Limb (tissue), 2 donors: Measurements from ENCODE around the gene SHC3.

Source experiments
- DNase-seq, 2 donors: peaks; one replicate each; pipeline ENCODE4 v3.0.0-alpha.2; 2016; ENCODE audit errors: extremely low spot score in 2 of 2

Gene SHC3

DNA sequence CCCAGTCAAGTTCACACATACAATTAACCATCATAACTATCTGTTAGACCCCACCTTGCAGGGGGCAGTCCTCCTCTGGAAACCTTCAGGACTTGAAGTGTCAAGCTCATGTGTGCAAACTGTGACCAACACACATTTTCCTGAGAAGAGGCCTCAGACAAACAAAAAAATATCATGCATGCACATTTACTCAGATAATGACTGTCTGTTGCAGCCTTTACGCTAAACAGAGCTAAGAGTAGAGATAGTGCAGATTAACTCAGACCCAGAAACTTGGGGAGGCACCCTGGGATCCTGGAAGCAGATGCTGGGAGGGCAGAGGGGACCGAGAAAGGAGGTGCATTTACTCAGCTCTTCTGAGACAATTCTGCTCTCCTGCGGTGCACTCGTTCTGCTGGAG, 191.0 kb downstream of the SHC3 start:
- no peak for DNase-seq

DNA sequence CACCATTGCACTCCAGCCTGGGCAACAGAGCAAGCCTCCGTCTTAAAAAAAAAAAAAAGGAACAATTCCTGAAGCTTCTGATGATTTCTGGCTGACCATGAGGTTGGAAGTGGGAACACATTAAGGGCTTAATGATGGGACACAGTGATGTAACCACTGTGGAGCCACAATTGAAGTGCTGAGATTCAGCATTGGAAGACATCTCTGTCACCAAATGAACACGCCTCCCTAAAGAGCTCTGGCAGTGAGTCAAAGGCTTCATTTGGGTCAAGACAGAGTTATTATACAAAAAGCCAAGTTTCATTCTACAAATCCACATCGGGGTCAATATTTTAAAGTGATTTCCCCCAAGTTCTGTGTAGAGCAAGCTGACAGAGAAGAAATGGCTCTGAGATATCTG, 191.8 kb downstream of the SHC3 start:
- DNase-seq = no peak

DNA sequence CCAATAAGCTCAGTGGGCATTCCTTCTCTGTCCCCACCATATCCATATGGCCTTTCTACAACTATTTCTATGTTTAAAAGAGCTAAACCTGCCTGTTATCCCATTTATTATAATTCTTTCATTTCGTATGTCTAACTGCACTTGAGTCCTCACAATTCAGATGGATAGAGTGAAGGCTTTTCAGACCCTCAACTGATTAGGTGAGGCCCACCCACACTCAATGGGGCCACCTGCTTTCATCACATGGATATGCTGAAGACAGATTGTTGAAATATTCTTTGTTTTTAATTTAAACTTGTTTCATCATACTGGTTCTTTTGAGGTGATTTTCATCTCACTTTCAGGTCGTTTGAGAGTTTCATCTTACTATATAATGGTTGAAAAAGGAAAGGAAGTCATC, 193.0 kb downstream of the SHC3 start:
- no peak for DNase-seq

DNA sequence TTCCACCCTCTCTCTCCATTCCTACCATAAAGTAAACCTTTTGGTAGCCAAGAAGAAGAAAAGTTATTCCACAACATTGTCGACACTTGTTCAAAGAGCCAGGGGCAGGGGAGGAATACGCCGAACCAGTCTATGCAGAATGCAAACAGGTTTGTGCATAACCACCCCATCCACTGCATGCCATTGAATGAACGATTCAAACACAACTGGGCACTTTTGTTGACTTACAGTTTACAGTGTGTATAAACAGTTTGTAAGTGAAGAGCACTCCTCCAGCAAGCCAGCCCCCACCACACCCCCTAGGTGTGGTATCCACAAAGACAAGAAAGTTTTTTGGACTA, 194.1 kb downstream of the SHC3 start:
- no peak for DNase-seq

DNA sequence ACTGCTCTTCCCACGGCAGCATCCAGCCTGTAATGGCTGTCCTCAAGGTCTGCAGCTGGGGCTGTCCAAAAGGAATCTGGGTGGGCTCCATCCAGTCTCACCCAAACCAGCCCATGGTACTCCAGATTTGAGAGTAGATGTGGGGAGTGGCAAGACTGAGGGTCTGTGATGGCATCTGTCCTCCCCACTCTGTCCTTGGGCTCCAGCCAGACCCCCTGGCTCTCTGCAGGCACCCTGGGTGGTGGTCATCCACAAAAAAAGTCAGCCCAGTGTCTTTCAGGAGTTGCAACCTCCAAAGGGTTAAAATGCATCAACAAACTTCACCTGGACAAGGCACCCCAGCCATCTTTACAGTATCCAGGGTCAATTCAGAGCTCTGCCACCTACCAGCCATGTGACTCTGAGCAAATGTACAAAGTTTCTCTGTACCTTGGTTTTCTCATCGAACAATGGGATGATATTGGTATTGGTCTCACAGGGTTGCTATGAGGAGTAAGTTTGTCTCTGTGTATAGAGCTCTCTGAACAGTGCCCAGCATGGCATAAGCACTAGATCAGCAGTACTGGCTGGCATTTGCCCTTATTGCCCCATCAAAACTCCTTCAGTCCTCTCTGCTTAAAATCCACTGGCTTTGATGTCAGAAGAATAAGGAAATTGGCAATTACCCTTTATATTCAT, 194.6 kb downstream of the SHC3 start:
- no peak for DNase-seq

DNA sequence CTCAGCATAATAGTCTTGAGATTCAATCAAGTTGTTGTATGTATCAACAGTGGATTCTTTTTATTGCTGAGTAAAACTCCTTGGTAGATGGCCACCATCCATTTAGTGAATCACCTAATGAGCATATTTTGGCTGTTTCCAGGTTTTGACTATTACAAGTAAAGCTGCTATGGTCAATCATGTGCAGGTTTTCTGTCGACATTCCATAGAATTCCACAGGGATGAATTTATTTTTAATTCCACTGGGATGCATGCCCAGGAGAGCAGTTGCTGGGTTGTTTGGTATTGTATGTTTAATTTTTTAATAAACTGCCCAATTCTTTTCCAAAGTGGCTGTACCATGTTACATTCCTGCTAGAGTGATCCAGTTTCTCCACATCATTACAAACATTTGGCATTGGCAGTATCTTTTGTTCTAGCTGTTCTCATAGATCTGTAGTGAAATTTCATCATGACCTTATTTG, 197.8 kb downstream of the SHC3 start:
- no peak for DNase-seq

DNA sequence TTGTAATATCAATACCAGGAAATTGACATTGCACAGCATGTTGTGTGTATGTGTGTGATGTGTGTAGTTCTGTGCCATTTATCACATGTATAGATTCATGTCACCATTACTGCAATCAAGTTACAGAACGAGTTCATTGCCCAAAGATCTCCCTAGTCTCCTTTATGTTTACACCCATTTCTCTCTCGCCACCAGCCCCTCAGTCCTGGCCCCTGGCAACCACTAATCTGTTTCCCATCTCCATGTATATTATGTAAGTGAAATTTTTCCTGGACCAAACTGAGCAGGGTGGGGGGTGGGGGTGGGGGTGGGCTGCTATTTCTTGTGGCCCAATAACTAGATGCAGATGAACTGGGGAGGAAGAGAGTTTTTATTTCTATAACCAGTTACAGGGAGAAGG, 198.8 kb downstream of the SHC3 start:
- DNase-seq = no peak

DNA sequence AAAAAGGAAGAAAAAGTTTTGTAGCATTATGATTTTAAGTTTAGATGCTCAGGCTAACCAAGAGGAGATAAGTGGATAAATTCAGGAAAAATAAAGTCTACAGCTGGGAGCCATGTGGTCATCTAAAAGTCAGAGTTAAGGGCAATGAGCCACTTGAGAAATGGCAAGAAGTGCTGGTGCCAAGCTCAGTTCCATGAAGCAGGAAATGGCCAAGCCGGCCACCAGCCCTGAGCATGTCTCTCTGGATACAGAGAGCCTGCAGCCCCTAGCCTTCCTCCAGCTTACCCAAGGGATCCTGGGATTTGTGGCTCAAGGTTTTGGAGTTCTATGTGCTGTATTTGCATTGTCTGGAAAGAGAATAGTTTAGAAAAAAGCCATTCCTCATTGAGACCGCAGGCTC, 199.6 kb downstream of the SHC3 start:
- DNase-seq = no peak

DNA sequence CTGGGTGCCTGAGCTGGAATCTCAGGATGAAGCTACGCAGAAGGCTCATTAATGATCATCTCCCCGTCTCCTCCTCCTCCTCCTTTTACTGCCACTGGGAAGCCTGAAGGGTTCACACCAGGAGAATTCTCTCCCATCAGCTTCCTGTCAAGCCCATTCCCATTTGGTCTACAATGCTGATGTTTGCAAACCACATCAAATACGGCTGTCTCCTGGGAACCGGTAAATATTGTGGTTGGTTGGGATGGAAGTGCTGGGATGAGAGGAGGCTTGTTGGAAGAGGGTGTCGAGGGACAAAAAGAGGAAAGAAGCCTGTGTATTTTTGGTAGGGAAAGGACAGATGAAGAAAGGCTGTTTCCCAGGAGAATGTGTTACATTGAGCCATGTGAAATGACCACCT, 200.6 kb downstream of the SHC3 start:
- DNase-seq = no peak

DNA sequence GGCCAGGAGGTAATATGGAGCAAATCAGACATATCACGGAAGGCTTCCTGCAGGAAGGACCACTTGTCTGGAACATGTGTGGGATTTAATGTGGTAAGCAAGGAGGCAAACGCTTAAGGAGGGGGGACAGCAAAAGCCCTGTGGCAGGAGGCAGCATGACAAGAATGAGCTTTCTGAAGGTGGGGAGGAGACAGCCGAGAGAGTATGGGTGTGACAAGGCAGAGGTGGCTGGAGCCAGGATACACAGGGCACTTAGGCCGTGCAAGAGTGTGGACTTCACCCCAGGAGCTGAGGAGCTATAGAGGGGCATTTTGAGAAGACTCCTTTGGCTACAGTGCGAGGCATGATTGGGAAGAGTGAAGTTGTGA, 201.7 kb downstream of the SHC3 start:
- no peak for DNase-seq

DNA sequence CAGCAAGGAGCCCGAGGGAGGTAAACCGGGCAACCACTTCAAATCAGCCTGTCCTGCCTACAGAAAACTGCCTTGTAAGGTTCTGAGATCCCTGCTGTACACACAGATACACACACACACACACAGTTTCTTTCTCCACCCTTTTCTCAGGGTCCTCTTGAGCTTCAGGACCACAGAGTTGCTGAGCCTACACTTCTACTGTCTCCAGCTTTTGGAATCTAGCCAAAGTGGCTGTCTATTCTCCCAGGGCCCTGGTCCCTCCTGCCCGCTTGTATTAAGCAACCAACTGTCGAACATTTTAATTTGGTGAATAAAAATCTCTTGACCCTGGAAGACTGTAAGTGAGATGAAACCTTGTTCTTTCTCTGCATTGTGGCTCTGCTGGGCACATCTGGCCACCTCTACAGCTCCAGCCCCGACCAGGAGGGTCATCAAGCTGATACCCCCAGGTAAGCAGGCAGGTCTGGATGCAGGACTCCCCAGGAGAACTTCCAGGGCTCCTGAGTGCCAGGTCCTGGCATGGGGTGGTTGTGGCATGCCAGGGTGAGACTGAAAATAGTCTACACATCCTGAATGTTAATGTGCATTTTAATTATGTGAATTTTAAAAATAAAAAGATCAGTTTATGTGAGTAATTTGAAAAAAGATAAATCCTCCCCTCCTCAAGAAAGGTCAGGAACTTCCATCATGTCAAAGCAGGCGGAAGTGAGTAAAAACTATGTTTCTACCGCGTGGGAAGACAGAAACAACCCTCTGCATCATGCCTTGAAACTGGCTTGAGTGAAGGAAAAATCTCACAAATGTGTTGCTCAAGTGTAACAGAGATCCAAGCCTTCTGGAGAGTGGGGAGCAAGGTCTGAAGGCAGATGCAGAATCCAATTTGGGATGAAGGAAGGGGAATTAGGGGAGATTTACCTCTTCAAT, 202.4 kb downstream of the SHC3 start:
- DNase-seq = no peak

DNA sequence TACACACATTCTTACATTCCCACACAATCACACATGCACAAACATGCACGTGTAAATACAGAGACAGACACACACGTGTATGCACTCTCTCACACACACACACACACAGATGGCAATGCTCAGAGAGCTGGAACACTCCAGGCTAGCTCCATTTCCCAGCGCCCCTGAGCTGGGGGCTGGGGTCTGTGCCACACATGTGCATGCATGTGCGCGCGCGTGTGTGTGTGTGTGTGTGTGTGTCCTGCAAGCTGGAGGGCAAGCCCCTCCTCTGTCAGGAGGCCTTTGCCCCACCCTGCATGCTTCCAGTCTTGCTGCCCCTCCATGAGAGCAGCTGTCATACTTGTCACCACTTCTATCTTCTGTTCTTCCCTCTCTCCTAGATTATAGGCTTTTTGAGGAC, 204.0 kb downstream of the SHC3 start:
- DNase-seq = no peak

DNA sequence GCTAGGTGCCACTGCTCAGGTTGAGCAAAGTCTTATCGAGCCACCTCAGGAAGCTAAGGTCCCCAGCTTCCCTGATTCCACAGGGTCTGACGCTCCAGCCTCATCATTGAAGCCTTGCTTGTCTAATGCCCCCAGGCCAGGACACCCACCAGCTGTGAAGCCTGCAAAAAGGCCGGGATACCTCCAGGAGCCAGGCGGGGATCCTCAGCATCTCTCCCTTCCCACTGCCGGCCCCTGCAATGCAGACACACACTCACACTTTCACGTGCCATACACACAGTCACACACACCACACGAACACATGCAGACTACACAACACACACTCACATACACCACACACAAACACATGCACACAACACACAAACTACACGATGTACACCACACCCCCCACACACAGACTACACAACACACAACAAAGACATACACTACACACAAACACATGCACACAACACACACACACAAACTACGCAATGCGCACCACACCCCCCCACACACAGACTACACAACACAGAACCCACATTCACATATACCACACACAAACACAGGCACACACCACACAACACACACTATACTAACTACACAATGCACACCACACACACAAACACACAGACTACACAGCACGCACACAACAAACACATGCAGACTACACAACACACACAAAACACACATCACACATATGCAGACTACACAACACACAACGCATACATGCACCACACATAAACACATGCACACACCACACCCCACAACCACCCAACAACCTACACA, 205.2 kb downstream of the SHC3 start:
- no peak for DNase-seq

DNA sequence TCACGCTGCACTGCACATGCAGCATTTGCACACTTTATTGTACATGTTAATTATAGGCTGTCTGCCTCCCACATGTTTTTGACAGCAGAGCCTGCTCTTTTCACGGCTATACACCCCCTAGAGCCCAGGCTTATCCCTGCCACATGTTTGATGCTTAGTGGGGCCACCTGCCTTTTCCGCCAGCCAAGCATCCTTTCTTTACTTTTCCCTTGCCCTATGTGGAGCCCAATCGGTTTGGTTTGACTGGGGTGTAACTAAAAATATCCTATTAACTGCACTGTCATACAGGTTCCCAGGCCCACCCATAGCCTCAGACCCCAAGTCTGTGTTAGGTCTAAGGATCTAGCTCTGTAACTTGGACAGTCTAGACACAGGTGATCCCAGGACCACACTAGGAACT, 206.2 kb downstream of the SHC3 start:
- no peak for DNase-seq

DNA sequence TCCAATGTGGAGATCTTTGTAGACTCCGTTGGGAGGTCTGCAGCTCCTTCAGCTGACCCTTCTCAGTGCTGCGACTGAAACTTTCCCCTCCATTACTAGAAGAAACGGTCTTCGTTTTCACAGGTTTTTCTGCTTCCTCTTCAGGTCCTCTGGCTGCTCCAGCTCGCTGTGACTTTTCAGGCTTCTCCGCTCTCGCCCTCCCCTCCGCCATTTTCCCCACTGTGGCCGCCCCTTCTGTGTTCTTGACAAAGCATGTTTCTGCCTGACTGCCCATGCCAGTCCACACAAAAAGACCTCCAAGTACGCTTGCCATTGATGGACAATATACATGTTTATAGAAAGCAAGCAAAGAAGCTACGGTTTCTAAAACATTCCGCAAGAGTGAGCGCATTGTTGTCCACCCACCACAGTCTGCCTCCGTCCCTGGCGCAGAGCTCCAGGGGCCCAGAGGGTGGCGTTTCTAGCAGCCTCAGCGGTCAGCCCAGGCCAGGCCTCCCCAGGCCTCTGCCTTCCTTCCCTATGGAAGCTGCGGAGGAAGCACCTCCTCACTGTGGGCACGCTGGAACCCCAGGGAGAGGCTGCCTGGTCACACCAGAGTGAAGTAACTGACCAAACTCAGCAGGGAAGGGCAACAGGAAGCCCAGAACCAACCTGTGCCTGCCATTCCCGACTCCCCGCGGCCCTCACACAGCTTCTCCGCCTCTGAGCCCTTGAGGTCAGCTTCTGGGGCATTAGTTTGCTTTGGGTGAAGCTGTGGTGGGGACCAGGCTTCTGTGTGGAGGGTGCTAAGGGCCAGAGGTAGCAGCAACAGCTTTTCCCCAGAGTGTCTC, 207.3 kb downstream of the SHC3 start:
- DNase-seq = no peak

DNA sequence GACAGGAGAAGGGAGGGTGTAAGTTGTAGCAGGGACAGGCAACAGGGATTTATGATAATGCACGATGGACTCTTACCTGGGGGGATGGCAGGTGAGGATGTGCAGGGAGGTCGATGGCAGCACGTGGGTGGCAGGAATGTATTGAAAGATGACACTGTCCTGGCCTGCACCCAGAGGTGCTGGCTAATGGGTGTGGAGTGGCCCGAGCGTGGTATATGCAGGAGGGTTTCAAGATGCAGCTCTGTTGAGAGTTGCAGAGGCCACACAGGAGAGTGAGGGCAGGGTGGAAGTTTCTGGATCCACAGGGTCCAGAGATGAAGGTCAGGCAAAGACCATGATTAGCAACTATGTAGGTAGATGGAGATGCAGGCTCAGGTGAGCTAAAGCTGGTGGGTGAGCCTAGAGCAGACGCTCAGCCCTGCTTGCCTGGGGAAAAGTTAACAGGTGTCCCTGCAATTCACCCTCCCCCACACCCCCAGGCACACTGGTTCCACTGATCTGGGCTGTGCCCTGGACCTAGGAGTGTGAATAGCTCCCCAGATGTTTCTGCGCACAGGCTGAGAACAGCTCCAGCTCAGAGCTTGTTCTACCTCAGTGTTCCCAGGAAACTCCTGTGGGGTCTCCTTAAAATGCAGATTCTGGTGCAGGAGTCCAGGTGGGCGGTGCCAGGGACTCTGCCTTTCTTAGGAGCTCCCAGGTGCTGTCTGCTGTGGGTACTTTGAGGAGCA, 208.8 kb downstream of the SHC3 start:
- DNase-seq = no peak

DNA sequence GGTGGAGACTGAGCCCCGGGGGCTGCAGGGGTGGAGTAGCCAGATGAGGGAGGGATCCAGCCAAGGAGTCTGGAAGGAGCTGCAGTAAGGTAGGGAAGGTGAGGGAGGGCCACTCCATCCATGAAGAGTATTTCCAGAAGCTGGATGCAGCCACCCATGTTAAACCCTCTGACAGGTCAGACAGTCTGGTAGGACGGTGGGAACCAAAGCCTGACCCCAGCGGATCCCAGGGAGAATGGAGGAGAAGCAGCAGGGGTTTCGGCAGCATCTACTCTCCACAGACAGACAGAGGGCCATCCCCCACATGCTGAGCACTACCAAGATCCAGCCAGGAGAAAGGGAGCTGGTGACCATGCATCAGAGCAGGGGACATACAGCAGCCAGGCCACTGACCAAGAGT, 209.8 kb downstream of the SHC3 start:
- no peak for DNase-seq

DNA sequence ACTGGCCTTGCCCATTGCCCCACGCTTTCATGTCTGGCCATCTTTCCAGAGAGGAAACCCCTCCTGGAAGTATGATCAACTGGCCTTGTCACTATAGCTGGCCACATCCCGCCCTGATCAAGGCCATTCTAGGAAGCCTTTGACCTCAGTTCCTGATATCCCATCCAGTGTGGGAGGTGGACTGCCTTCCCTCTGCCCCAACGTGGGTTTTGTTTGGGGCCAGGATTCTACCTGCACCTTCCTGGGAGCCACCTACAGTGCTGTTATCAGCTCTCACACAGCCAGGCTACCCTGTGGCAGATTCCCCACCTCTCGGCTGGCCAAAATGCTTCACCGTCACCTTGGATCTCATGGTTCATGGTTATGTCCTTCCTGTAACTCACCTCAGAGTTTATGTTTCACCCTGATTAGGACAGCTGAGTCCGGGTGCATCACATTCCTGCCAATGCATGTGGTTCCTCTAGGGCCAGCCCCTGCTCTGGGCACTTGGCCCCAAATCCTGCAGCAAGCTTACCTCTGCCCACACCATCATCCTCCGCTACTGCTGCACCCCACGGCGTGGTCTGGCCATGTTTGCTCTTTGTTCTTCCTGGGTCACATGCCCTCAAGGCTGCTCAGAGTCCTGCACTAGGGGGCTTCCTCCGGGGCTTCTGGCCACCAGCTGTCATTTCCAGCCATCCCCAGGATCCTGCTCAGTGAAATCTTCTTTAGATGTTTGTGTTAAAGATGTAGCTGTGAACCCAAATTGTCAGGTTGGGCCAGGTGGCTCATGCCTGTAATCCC, 211.5 kb downstream of the SHC3 start:
- no peak for DNase-seq

DNA sequence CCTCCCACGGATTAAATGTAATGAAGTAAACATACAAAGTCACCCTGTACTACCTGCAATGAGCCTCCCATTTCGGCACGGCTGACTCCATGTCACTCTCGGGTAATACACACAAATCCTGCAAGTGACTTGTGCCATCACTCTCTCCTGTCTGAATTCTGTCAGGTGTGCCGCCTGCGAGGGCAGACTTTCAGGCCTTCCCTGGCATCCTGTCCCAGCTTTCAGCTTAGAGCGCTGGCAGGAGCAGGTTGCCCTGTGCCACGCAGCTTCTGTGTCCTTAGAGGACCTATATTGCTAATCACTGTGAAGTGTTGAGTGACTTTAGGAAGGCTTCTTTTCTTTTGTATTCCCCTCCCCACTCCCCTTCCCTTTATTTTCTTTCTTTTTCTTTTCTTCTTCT, 213.1 kb downstream of the SHC3 start:
- no peak for DNase-seq

DNA sequence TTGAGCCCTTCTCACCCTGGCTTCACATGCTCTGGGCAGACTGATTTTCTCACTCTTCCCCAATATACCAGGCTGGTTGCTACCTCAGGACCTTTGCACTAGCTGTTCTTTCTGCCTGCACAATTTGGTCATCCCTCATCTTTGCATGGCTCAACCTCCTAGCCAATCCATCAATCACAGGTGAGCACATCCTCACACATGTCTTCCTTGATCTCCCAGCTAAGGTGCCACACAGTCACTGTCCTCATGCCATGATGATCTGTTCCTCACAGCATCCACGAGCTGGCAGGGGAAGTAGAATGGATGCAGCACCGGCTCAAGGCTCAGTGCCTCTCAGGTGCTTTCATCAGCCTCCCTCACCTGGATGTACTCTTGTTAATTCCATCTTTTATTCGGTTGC, 218.0 kb downstream of the SHC3 start:
- no peak for DNase-seq
